SK-N-SH treated with all-trans-retinoic acid at 6 μM for 48 hours (cell line): ENCODE data around the gene BUD23.

Experiments used
- ATAC-seq: fragments of 200-7000 bp; cut with Tn5 transposase; 3 replicates; pipeline ENCODE4 v1.9.1; 2020; ENCODE audit warnings: mild to moderate bottlenecking, moderate library complexity
- BACH2 ChIP-seq: fragments of 250-450 bp; sonication (Bioruptor Pico); IDR thresholded peaks from 2 replicates; pipeline ENCODE4 v1.9.0; 2021; ENCODE audit warnings: mild to moderate bottlenecking, borderline replicate concordance
- CSDC2 ChIP-seq: fragments of 250-450 bp; sonication (Bioruptor Pico); IDR thresholded peaks from 2 replicates; pipeline ENCODE4 v1.5.0; 2020; ENCODE audit warnings: mild to moderate bottlenecking, moderate library complexity
- CSRNP3 ChIP-seq: fragments of 250-450 bp; sonication (Bioruptor Pico); IDR thresholded peaks from 2 replicates; pipeline ENCODE4 v1.5.1; 2021; ENCODE audit warnings: mild to moderate bottlenecking, moderate library complexity
- ISL1 ChIP-seq: fragments of 250-450 bp; sonication (Bioruptor Pico); IDR thresholded peaks from 2 replicates; pipeline ENCODE4 v2.1.2; 2022; ENCODE audit warnings: mild to moderate bottlenecking, moderate library complexity
- POU6F1 ChIP-seq: fragments of 250-450 bp; sonication (Bioruptor Pico); IDR thresholded peaks from 2 replicates; pipeline ENCODE4 v1.8.0; 2021; ENCODE audit warnings: low read depth, mild to moderate bottlenecking, moderate library complexity, borderline replicate concordance
- SNAI2 ChIP-seq: fragments of 250-450 bp; sonication (Bioruptor Pico); IDR thresholded peaks from 2 replicates; pipeline ENCODE4 v1.5.0; 2020; ENCODE audit warnings: mild to moderate bottlenecking, moderate library complexity
- TCF4 ChIP-seq: fragments of 250-450 bp; sonication (Bioruptor Pico); IDR thresholded peaks from 2 replicates; pipeline ENCODE4 v1.8.0; 2021; ENCODE audit warnings: mild to moderate bottlenecking, moderate library complexity, borderline replicate concordance
- TOX ChIP-seq: fragments of 250-450 bp; sonication (Bioruptor Pico); IDR thresholded peaks from 2 replicates; pipeline ENCODE4 v1.8.0; 2021; ENCODE audit warnings: mild to moderate bottlenecking, moderate library complexity, borderline replicate concordance
- ZC3H10 ChIP-seq: fragments of 250-450 bp; sonication (Bioruptor Pico); IDR thresholded peaks from 2 replicates; pipeline ENCODE4 v1.5.1; 2021; ENCODE audit warnings: mild to moderate bottlenecking, moderate library complexity
- ZFP3 ChIP-seq: fragments of 250-450 bp; sonication (Bioruptor Pico); IDR thresholded peaks from 2 replicates; pipeline ENCODE4 v1.5.0; 2020; ENCODE audit warnings: mild to moderate bottlenecking, moderate library complexity
- ZFP30 ChIP-seq: fragments of 450-650 bp; formaldehyde crosslinking; IDR thresholded peaks from 2 replicates; pipeline ENCODE4 v1.5.0; 2022; ENCODE audit warnings: mild to moderate bottlenecking, moderate library complexity
- ZNF565 ChIP-seq: fragments of 450-650 bp; formaldehyde crosslinking; conservative IDR thresholded peaks from 2 replicates; pipeline ENCODE4 v1.5.0; 2020; ENCODE audit warnings: low read depth, mild to moderate bottlenecking, moderate library complexity
- ZNF70 ChIP-seq: fragments of 450-650 bp; formaldehyde crosslinking; IDR thresholded peaks from 2 replicates; pipeline ENCODE4 v1.5.0; 2020; ENCODE audit warnings: mild to moderate bottlenecking, moderate library complexity

BUD23 gene

GRCh38 chr7:73668103-73668885 is 15.1 kb upstream of the BUD23 start:
- TF ChIP-seq SNAI2 (CRISPR knock-in tag) (no peak), ZNF70 (peak; percentile 95)
- ATAC-seq, result peak; percentile 47

DNA sequence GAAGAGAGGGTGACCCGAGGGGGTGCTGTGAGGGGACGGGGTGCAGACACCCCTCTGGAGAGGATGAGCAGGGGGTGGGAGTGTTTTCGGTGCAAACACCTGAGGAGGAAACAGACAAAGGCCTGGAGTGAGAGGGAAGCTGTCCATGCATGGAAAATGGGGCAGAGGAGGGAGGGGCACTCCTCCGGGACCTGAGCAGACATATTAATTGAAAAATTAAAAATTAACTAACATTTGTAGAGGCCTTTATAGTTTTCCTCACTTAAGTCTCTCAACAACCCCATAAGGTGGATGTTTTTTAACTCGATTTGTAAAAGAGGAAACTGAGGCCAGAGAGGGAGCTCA is 14.5 kb upstream of the BUD23 start:
- TF ChIP-seq ZFP30 (CRISPR knock-in tag) (no peak), ZNF565 (CRISPR knock-in tag) (no peak), CSDC2 (CRISPR knock-in tag) (no peak), ZFP3 (CRISPR knock-in tag) (no peak)
- ATAC-seq, result no peak

- no peak for ATAC-seq
- no peak for TF ChIP-seq CSRNP3 (CRISPR knock-in tag)
- TF ChIP-seq ZFP3 (CRISPR knock-in tag), result no peak
- TF ChIP-seq SNAI2 (CRISPR knock-in tag), result no peak
- no peak for TF ChIP-seq ZC3H10
- TF ChIP-seq ZNF565 (CRISPR knock-in tag), result no peak
Measured at GRCh38 chr7:73669288-73669701, 14.1 kb upstream of the BUD23 start.

- ATAC-seq, result no peak
- TF ChIP-seq BACH2, result no peak
- TF ChIP-seq CSRNP3 (CRISPR knock-in tag), result no peak
Measured at GRCh38 chr7:73669858-73670385, 13.5 kb upstream of the BUD23 start.

DNA sequence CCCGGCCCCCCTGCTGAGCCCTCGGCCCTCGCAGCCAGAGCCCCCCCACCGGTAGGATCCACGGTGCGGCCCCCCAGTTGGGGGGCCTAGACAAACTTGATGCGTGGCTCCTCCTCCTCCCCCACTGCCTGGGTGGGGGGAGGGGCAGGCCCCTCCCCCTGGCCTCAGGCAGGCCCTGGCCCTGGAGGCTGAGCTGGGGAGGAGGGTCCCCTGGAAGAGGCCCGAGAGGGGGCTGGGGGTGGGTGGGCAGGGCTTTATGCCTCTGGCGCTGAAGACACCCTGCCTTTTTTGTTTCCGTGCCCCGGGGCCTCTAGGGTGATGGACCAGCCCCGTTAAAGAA is 12.1 kb upstream of the BUD23 start:
- no peak for ATAC-seq
- TF ChIP-seq CSRNP3 (CRISPR knock-in tag) (no peak), TOX (CRISPR knock-in tag) (no peak), ISL1 (CRISPR knock-in tag) (no peak), BACH2 (no peak), ZFP30 (CRISPR knock-in tag) (no peak), POU6F1 (CRISPR knock-in tag) (no peak)
- TF ChIP-seq, all 23 proteins: peak for 0

- no peak for ATAC-seq
- no peak for TF ChIP-seq ZFP3 (CRISPR knock-in tag)
- no peak for TF ChIP-seq ZNF70
- TF ChIP-seq CSDC2 (CRISPR knock-in tag), result no peak
- TF ChIP-seq TCF4 (CRISPR knock-in tag), result no peak
- TF ChIP-seq POU6F1 (CRISPR knock-in tag), result no peak
Measured at GRCh38 chr7:73671857-73672445, 11.4 kb upstream of the BUD23 start.
